KOPT-K1 (cell line): ENCODE results near the gene TOP2B.

ENCODE experiments used
- H3K27ac ChIP-seq: fragments of 200-600 bp; sonication (generic); 2 replicates; pipeline ENCODE4 v1.5.1; 2016; ENCODE audit warnings: antibody characterized with exemption, mild to moderate bottlenecking, low read depth, low read length; ENCODE audit not compliant: poor library complexity, severe bottlenecking
- H3K36me3 ChIP-seq: fragments of 200-600 bp; sonication (generic); 2 replicates; pipeline ENCODE4 v1.5.1; 2017; ENCODE audit warnings: antibody characterized with exemption, mild to moderate bottlenecking, low read length, moderate library complexity; ENCODE audit not compliant: insufficient read depth
- H3K9me3 ChIP-seq: fragments of 200-600 bp; sonication (generic); 2 replicates; pipeline ENCODE4 v1.5.1; 2017; ENCODE audit warnings: antibody characterized with exemption, low read length, mild to moderate bottlenecking; ENCODE audit not compliant: insufficient read depth, poor library complexity, severe bottlenecking

Gene TOP2B

DNA sequence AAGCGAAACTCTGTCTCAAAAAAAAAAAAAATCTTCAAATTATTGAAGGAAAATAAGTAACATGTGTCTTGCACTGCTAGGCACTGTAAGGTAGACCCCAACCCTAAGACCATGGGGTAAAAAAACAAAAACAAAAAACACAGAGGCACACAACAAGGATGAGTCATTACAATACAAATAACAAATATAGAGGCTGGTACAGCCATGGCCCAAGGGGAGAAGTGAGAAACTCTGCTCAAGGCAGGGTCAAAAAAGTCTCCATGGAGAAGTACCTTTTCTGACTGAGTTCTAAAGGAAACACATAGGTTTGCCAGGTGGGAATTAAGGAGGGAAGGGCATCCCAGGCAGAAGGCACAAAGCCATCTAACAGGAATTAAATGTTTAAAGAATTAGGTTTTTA, 54.5 kb downstream of the TOP2B start:
- Histone ChIP-seq H3K36me3 (peaks cover 99% of the 10 kb centered on the region), H3K9me3 (no peaks in the 10 kb centered on the region), H3K27ac (no peak overlapping the region)

GRCh38 chr3:25604107-25604805, 60.5 kb downstream of the TOP2B start:
- Histone ChIP-seq H3K36me3 (peaks cover 99% of the 10 kb centered on the region), H3K9me3 (no peaks in the 10 kb centered on the region), H3K27ac (no peak overlapping the region)

GRCh38 chr3:25603703-25604102, 61.0 kb downstream of the TOP2B start:
- Histone ChIP-seq H3K27ac (no peak overlapping the region), H3K36me3 (peaks cover 99% of the 10 kb centered on the region), H3K9me3 (no peaks in the 10 kb centered on the region)

DNA sequence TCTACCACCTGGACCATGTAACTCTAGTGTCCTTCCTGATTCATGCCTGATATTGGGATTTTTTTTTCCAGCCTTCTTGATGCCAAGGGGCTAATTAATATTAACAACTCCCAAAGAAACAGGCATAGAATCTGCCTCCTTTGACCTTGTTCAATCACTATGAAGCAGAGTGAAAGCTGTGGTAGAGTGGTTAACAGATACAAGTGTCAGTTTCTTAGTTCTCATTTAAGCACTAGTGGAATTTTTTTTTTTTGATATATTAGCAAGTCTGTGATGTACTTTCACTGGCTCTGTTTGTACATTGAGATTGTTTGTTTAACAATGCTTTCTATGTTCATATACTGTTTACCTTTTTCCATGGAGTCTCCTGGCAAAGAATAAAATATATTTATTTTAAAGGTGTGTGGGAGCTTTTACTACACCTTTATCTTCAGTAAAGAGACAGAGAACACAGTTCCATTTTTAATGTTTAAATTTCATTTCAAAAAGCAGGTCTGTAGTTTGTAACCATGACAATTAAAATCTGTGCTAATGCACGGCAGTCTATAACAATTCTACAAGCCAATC, 67.1 kb downstream of the TOP2B start:
- peaks cover 71% of the 10 kb centered on the region for H3K36me3 ChIP-seq
- H3K9me3 ChIP-seq = no peaks in the 10 kb centered on the region
- no peak overlapping the region for H3K27ac ChIP-seq

GRCh38 chr3:25594007-25594502, 70.7 kb downstream of the TOP2B start:
- peaks cover 37% of the 10 kb centered on the region for H3K36me3 ChIP-seq
- no peaks in the 10 kb centered on the region for H3K9me3 ChIP-seq
- H3K27ac ChIP-seq = no peak overlapping the region

DNA sequence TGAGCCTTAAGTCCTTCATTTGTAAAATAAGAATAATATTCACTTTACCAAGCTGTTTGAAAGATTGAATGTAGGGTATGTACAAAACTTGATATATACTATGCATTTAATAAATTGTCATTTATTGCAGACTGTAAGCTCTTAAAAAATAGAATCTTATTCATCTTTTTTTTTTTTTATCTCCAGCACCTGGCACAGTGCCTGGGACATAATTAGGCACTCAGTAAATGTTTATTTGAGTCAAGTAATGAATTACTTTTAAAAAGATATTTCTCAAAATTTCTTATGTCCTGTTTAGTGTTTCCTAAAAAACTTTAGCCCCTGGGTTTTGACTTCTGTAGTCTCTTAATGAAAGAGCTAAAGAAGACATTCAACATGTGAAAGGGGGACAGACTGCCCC, 71.7 kb downstream of the TOP2B start:
- no peak overlapping the region for H3K27ac ChIP-seq

GRCh38 chr3:25592510-25592968, 72.2 kb downstream of the TOP2B start:
- no peaks in the 10 kb centered on the region for H3K9me3 ChIP-seq
- peaks cover 22% of the 10 kb centered on the region for H3K36me3 ChIP-seq
- H3K27ac ChIP-seq = no peak overlapping the region

More for the DNA sequence above, 71.7 kb downstream of the TOP2B start:
- H3K36me3 ChIP-seq = peaks cover 26% of the 10 kb centered on the region
- no peaks in the 10 kb centered on the region for H3K9me3 ChIP-seq

- H3K27ac ChIP-seq = no peak overlapping the region
- H3K36me3 ChIP-seq = no peaks in the 10 kb centered on the region
- no peaks in the 10 kb centered on the region for H3K9me3 ChIP-seq
These were observed 74.9 kb downstream of the TOP2B start for GRCh38 chr3:25589783-25590258.

- H3K27ac ChIP-seq = no peak overlapping the region
- no peaks in the 10 kb centered on the region for H3K9me3 ChIP-seq
These were observed 75.5 kb downstream of the TOP2B start for GRCh38 chr3:25589104-25589782.

GRCh38 chr3:25588441-25589103, 76.1 kb downstream of the TOP2B start:
- no peaks in the 10 kb centered on the region for H3K9me3 ChIP-seq
- H3K36me3 ChIP-seq = no peaks in the 10 kb centered on the region
- H3K27ac ChIP-seq = no peak overlapping the region

More at GRCh38 chr3:25589104-25589782, 75.5 kb downstream of the TOP2B start:
- no peaks in the 10 kb centered on the region for H3K36me3 ChIP-seq

- Histone ChIP-seq H3K27ac (no peak overlapping the region), H3K9me3 (no peaks in the 10 kb centered on the region), H3K36me3 (no peaks in the 10 kb centered on the region)
These were observed 76.7 kb downstream of the TOP2B start for GRCh38 chr3:25587975-25588374.

GRCh38 chr3:25587526-25587925, 77.2 kb downstream of the TOP2B start:
- Histone ChIP-seq H3K27ac (no peak overlapping the region), H3K9me3 (no peaks in the 10 kb centered on the region)

DNA sequence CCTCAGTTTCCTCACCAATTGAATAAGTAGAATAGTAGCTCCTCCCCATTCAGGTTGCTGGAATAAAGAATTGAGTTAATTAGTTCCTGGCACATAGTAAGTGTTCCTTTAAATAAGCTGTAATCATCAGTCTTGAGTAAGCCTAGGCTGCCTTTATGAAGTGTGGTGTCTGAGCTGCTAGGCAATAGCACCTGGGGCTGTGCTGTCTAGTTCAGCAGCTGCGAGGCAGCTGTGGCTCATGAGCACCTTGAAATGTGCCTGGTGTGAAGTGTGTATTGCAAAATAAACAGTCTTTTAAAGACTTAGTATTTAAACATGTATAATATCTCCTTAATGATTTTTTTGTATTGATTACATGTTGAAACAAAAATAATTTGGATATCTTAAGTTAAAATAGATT, 77.6 kb downstream of the TOP2B start:
- H3K27ac ChIP-seq = no peak overlapping the region
- no peaks in the 10 kb centered on the region for H3K9me3 ChIP-seq
- H3K36me3 ChIP-seq = no peaks in the 10 kb centered on the region

More at GRCh38 chr3:25587526-25587925, 77.2 kb downstream of the TOP2B start:
- no peaks in the 10 kb centered on the region for H3K36me3 ChIP-seq

GRCh38 chr3:25586553-25586952, 78.2 kb downstream of the TOP2B start:
- H3K27ac ChIP-seq = no peak overlapping the region
- no peaks in the 10 kb centered on the region for H3K36me3 ChIP-seq
- H3K9me3 ChIP-seq = no peaks in the 10 kb centered on the region

GRCh38 chr3:25586167-25586505, 78.6 kb downstream of the TOP2B start:
- Histone ChIP-seq H3K27ac (no peak overlapping the region), H3K9me3 (no peaks in the 10 kb centered on the region), H3K36me3 (no peaks in the 10 kb centered on the region)
